Activated T-helper 17 cell treated with anti-CD3 and anti-CD28 coated beads, Interleukin-2, amount 50 U/mL, for 72 hours (primary cell): Measurements from ENCODE around the gene PPP4C. TPM values are rescaled to one million over a fixed set of nuclear protein-coding genes. Genes with fewer than 3 reads are reported as not detected.

ENCODE experiments used
- ATAC-seq: fragments of 150-1000 bp; cut with Tn5 transposase; replicated peaks from 2 replicates; pipeline ENCODE4 v1.10.0; 2021; ENCODE audit warnings: mild to moderate bottlenecking, moderate library complexity
- H3K27ac Mint-ChIP-seq: one replicate; pipeline ENCODE4 v1.8.0; 2022; ENCODE audit warnings: mixed read lengths
- H3K27me3 Mint-ChIP-seq: one replicate; pipeline ENCODE4 v1.8.0; 2022; ENCODE audit warnings: mixed read lengths
- H3K36me3 Mint-ChIP-seq: one replicate; pipeline ENCODE4 v1.8.0; 2022; ENCODE audit warnings: low read depth, mild to moderate bottlenecking, mixed read lengths
- H3K4me1 Mint-ChIP-seq: one replicate; pipeline ENCODE4 v1.8.0; 2022; ENCODE audit warnings: mixed read lengths
- H3K4me3 Mint-ChIP-seq: one replicate; pipeline ENCODE4 v1.8.0; 2022; ENCODE audit warnings: mild to moderate bottlenecking, mixed read lengths
- H3K9me3 Mint-ChIP-seq: one replicate; pipeline ENCODE4 v1.8.0; 2022; ENCODE audit warnings: mixed read lengths
- total RNA-seq, 2 donors: library from RNA; stranded (reverse); gene quantifications; one replicate each; pipeline ENCODE4 v1.2.3, GENCODE V29; 2022

The PPP4C gene
- total RNA-seq, 2 donors from 2014 or later = 111 to 147 TPM

- H3K27me3 Mint-ChIP-seq = no peaks in the 10 kb centered on the region
- no peak overlapping the region for H3K27ac Mint-ChIP-seq
- no peaks in the 10 kb centered on the region for H3K36me3 Mint-ChIP-seq
- H3K9me3 Mint-ChIP-seq = no peaks in the 10 kb centered on the region
- no peak overlapping the region for H3K4me3 Mint-ChIP-seq
- ATAC-seq = no peak
- H3K4me1 Mint-ChIP-seq = no peaks in the 10 kb centered on the region
Measured at GRCh38 chr16:30131869-30132475, 56.2 kb downstream of the PPP4C start.

GRCh38 chr16:30132591-30132990 is 56.8 kb downstream of the PPP4C start:
- Mint-ChIP-seq H3K9me3 (no peaks in the 10 kb centered on the region), H3K4me3 (no peak overlapping the region), H3K36me3 (no peaks in the 10 kb centered on the region), H3K27ac (no peak overlapping the region), H3K4me1 (no peaks in the 10 kb centered on the region), H3K27me3 (no peaks in the 10 kb centered on the region)
- no peak for ATAC-seq

Other genes with a start within 250 kb of the PPP4C start
- gene CDIPT, start 212.8 kb upstream of the PPP4C start, total RNA-seq = 10 to 100 TPM; 36.1 to 45.9 TPM
- gene SEZ6L2, start 176.4 kb upstream of the PPP4C start, total RNA-seq = under 1 TPM in 1 of 2 donors, not detected in 1; 0.56 TPM
- 1 to 10 TPM; 3.1 to 3.5 TPM for gene ASPHD1, start 175.5 kb upstream of the PPP4C start, total RNA-seq
- gene KCTD13, start 149.8 kb upstream of the PPP4C start, total RNA-seq = 10 to 100 TPM; 31.9 to 36.0 TPM
- gene TMEM219, start 113.9 kb upstream of the PPP4C start, total RNA-seq = 10 to 100 TPM; 55.2 to 70.8 TPM
- 10 to 100 TPM; 34.9 to 44.0 TPM for gene TAOK2, start 102.1 kb upstream of the PPP4C start, total RNA-seq
- gene HIRIP3, start 80.4 kb upstream of the PPP4C start, total RNA-seq = 10 to 100 TPM; 23.9 to 34.1 TPM
- 100 to 1,000 TPM in 1 of 2 donors, 10 to 100 TPM in 1; 77.9 to 116 TPM for gene INO80E, start 79.8 kb upstream of the PPP4C start, total RNA-seq
- 1 to 10 TPM in 1 of 2 donors, under 1 TPM in 1; 0.19 to 1.0 TPM for gene DOC2A, start 65.0 kb upstream of the PPP4C start, total RNA-seq
- gene C16orf92, start 52.8 kb upstream of the PPP4C start, total RNA-seq = not detected
- 1 to 10 TPM; 1.9 to 7.4 TPM for gene TLCD3B, start 44.7 kb upstream of the PPP4C start, total RNA-seq
- 1,000 to 10,000 TPM; 2,200 to 3,862 TPM for gene ALDOA, start 10.2 kb upstream of the PPP4C start, total RNA-seq
- 1 to 10 TPM; 1.1 to 3.7 TPM for gene TBX6, start 15.9 kb downstream of the PPP4C start, total RNA-seq
- 100 to 1,000 TPM in 1 of 2 donors, 10 to 100 TPM in 1; 34.7 to 107 TPM for gene YPEL3, start 20.2 kb downstream of the PPP4C start, total RNA-seq
- 10 to 100 TPM; 13.4 to 37.8 TPM for gene GDPD3, start 37.5 kb downstream of the PPP4C start, total RNA-seq
- 100 to 1,000 TPM in 1 of 2 donors, 10 to 100 TPM in 1; 73.1 to 141 TPM for gene MAPK3, start 47.2 kb downstream of the PPP4C start, total RNA-seq
- gene CORO1A, start 107.6 kb downstream of the PPP4C start, total RNA-seq = 1,000 to 10,000 TPM in 1 of 2 donors, 100 to 1,000 TPM in 1; 649 to 1,196 TPM
- 100 to 1,000 TPM; 100 to 267 TPM for gene BOLA2B, start 117.7 kb downstream of the PPP4C start, total RNA-seq
- gene SLX1A, start 117.9 kb downstream of the PPP4C start, total RNA-seq = 10 to 100 TPM; 34.1 to 69.0 TPM
- 10 to 100 TPM; 30.9 to 39.5 TPM for gene SULT1A3, start 123.3 kb downstream of the PPP4C start, total RNA-seq
- 10 to 100 TPM; 16.1 to 25.1 TPM for gene NPIPB13, start 172.5 kb downstream of the PPP4C start, total RNA-seq